ENCODE data around the gene MAST4. TPM values are rescaled to one million over a fixed set of nuclear protein-coding genes. Genes with fewer than 3 reads are reported as not detected.

Gene MAST4
- total and polyA plus RNA-seq, 2 experiments from 2014 or later = 4.2 to 6.0 TPM

DNA sequence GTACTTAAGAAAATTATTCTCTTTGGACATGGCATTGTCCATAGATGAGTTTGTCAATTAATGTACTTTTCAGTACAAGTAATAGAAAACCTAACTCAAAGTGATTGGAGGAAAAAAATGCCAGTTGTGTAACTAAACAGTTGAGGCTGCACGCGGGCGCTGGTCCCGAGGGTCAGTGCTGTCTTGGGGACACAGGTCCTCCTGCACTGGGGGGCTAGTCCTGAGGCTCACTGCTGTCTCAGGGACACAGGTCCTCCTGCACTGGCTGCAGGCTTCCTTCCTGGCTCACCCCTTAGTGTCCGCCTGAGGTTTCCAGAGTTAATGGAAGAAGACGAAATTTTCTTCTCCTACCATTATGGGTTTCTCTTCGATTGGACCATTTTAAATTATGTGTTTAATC, 319.3 kb downstream of the MAST4 start:
- Histone ChIP-seq H3K36me3 (ENCODE audit: low read depth) (no peaks in the 10 kb centered on the region), H3K27me3 (replicated peaks; ENCODE audit: insufficient read depth) (no peaks in the 10 kb centered on the region), H3K27ac (no peak overlapping the region), H3F3A (ENCODE audit: insufficient read depth) (no peaks in the 10 kb centered on the region), H3K9me3 (ENCODE audit: low read depth) (no peaks in the 10 kb centered on the region), H3K4me3 (no peak overlapping the region), H3K4me2 (ENCODE audit: unreplicated experiment) (no peak overlapping the region), H4K20me1 (ENCODE audit: insufficient read depth) (no peaks in the 10 kb centered on the region), H3K9ac (no peak overlapping the region), H3K79me2 (ENCODE audit: insufficient read depth) (no peaks in the 10 kb centered on the region), H3K4me1 (ENCODE audit: insufficient read depth) (no peaks in the 10 kb centered on the region), H2AFZ (no peak overlapping the region), H3K9me2 (ENCODE audit: insufficient read depth) (no peaks in the 10 kb centered on the region)
- in situ Hi-C loops (cut with MboI) = no loop called here
- 91 to 95% methylated on average over 7 of the region's 7 CpGs for WGBS, 2 experiments (ENCODE audit: low coverage in 1 of 2, low lambda C conversion rate in 2 of 2, missing lambda C conversion rate in 2 of 2)
- no peak for DNase-seq
- TF ChIP-seq EZH2phosphoT487 (IDR thresholded peaks at IDR 0.05; ENCODE audit: insufficient read depth, low read depth) = no peak
- TF ChIP-seq EZH2 (IDR thresholded peaks at IDR 0.05; ENCODE audit: insufficient read depth, poor library complexity, severe bottlenecking) = no peak

DNA sequence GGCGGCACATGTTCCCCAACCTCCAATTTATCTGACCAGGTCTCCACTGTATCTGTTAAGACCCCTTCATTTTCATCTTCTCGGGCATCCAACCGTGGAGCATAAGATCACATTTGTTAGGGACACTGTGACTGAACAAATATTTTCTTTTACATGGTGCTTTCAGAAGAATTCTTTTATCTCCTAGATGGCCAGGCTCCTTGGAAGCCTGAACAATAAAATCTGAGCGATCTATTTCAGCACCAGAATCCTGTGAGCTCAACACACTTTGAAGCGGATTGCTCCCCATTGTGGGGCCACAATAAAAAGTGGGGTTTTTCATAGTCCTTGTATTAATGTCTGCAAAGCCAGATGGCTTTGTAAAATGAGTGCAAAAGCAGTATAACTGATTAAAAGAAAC, 326.7 kb downstream of the MAST4 start:
- Histone ChIP-seq H3K4me1 (ENCODE audit: insufficient read depth) (no peaks in the 10 kb centered on the region), H3K9me2 (ENCODE audit: insufficient read depth) (no peaks in the 10 kb centered on the region; the same call in 1 of the 2 replicates), H3K27me3 (replicated peaks; ENCODE audit: insufficient read depth) (no peaks in the 10 kb centered on the region), H3F3A (ENCODE audit: insufficient read depth) (no peaks in the 10 kb centered on the region), H3K79me2 (ENCODE audit: insufficient read depth) (no peaks in the 10 kb centered on the region), H3K9me3 (ENCODE audit: low read depth) (no peaks in the 10 kb centered on the region), H4K20me1 (ENCODE audit: insufficient read depth) (no peaks in the 10 kb centered on the region), H3K4me2 (ENCODE audit: unreplicated experiment) (no peak overlapping the region), H2AFZ (no peak overlapping the region), H3K36me3 (ENCODE audit: low read depth) (no peaks in the 10 kb centered on the region), H3K4me3 (no peak overlapping the region), H3K27ac (no peak overlapping the region), H3K9ac (no peak overlapping the region)
- in situ Hi-C loops (cut with MboI) = no loop called here
- no peak for DNase-seq
- TF ChIP-seq EZH2phosphoT487 (IDR thresholded peaks at IDR 0.05; ENCODE audit: insufficient read depth, low read depth) (no peak), EZH2 (IDR thresholded peaks at IDR 0.05; ENCODE audit: insufficient read depth, poor library complexity, severe bottlenecking) (no peak)
- WGBS, 2 experiments (ENCODE audit: low coverage in 1 of 2, low lambda C conversion rate in 2 of 2, missing lambda C conversion rate in 2 of 2) = 70 to 71% methylated on average over 5 of the region's 5 CpGs

DNA sequence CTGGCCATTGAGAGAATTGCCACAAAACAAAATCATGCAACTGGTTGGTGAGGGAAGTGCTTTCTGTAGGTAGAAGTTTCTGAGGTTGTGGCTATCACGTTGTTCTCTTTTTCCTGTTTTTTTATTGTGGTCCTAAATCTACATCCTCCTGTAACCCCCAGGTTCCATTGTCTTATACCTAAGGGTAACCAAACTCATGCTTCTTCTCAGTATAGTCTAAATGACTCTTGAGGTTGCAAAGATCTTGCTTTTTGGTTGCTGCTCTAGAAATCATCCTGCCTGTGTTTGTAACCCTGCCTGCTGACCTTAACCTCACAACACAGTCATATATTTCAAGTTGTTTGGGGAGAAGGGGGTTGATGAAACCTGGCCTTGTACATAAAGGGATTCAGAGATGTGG, 327.3 kb downstream of the MAST4 start:
- Histone ChIP-seq H4K20me1 (ENCODE audit: insufficient read depth) (no peaks in the 10 kb centered on the region), H2AFZ (no peak overlapping the region), H3K9ac (no peak overlapping the region), H3K4me2 (ENCODE audit: unreplicated experiment) (no peak overlapping the region), H3K4me3 (no peak overlapping the region), H3K9me3 (ENCODE audit: low read depth) (no peaks in the 10 kb centered on the region), H3K36me3 (ENCODE audit: low read depth) (no peaks in the 10 kb centered on the region), H3K27ac (no peak overlapping the region), H3K27me3 (replicated peaks; ENCODE audit: insufficient read depth) (no peaks in the 10 kb centered on the region), H3F3A (ENCODE audit: insufficient read depth) (no peaks in the 10 kb centered on the region), H3K4me1 (ENCODE audit: insufficient read depth) (no peaks in the 10 kb centered on the region), H3K9me2 (ENCODE audit: insufficient read depth) (no peaks in the 10 kb centered on the region; the same call in 1 of the 2 replicates), H3K79me2 (ENCODE audit: insufficient read depth) (no peaks in the 10 kb centered on the region)
- TF ChIP-seq EZH2 (IDR thresholded peaks at IDR 0.05; ENCODE audit: insufficient read depth, poor library complexity, severe bottlenecking) = no peak
- TF ChIP-seq EZH2phosphoT487 (IDR thresholded peaks at IDR 0.05; ENCODE audit: insufficient read depth, low read depth) = no peak
- WGBS, 2 experiments (ENCODE audit: low coverage in 1 of 2, low lambda C conversion rate in 2 of 2, missing lambda C conversion rate in 2 of 2) = 67 to 87% methylated on average over 1 of the region's 1 CpG
- in situ Hi-C loops (cut with MboI) = no loop called here
- DNase-seq = no peak

DNA sequence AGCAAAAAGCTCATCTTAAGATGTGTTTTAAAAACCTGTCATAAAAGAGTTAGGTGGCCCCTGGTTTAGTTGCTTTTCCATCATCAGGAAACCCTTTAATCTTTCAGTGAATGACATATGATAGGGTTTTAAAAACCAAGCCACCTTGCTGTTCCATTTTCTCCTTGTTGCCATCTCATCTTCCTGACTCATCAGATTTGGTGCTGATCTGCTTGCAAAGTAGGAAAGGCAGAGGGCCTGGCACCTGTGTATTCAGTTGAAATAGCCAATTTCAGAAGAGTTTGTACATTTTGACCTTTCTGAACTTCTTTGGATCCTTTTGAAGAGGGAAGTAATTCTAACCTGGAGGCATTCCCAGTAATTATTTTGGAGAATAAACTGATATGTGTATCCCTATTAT, 327.7 kb downstream of the MAST4 start:
- no peaks in the 10 kb centered on the region for H3K4me1 ChIP-seq (ENCODE audit: insufficient read depth)
- no peaks in the 10 kb centered on the region; the same call in 1 of the 2 replicates for H3K9me2 ChIP-seq (ENCODE audit: insufficient read depth)
- H2AFZ ChIP-seq = no peak overlapping the region
- H3K36me3 ChIP-seq (ENCODE audit: low read depth) = no peaks in the 10 kb centered on the region
- no peaks in the 10 kb centered on the region for H3F3A ChIP-seq (ENCODE audit: insufficient read depth)
- no peaks in the 10 kb centered on the region for H3K79me2 ChIP-seq (ENCODE audit: insufficient read depth)
- no peak overlapping the region for H3K27ac ChIP-seq
- H3K9me3 ChIP-seq (ENCODE audit: low read depth) = no peaks in the 10 kb centered on the region
- H3K4me2 ChIP-seq (ENCODE audit: unreplicated experiment) = no peak overlapping the region
- H3K9ac ChIP-seq = no peak overlapping the region
- no peak for DNase-seq
- H4K20me1 ChIP-seq (ENCODE audit: insufficient read depth) = no peaks in the 10 kb centered on the region
- TF ChIP-seq EZH2 (IDR thresholded peaks at IDR 0.05; ENCODE audit: insufficient read depth, poor library complexity, severe bottlenecking) (no peak), EZH2phosphoT487 (IDR thresholded peaks at IDR 0.05; ENCODE audit: insufficient read depth, low read depth) (no peak)
- in situ Hi-C loops (cut with MboI) = no loop called here
- no peak overlapping the region for H3K4me3 ChIP-seq
- no peaks in the 10 kb centered on the region for H3K27me3 ChIP-seq (replicated peaks; ENCODE audit: insufficient read depth)

GRCh38 chr5:66927140-66927539, 330.9 kb downstream of the MAST4 start:
- no peaks in the 10 kb centered on the region for H3K27me3 ChIP-seq (replicated peaks; ENCODE audit: insufficient read depth)
- no peak overlapping the region for H3K4me2 ChIP-seq (ENCODE audit: unreplicated experiment)
- H3K27ac ChIP-seq = no peak overlapping the region
- H4K20me1 ChIP-seq (ENCODE audit: insufficient read depth) = no peaks in the 10 kb centered on the region
- H3K4me3 ChIP-seq = no peak overlapping the region
- H2AFZ ChIP-seq = no peak overlapping the region
- H3K9me2 ChIP-seq (ENCODE audit: insufficient read depth) = no peaks in the 10 kb centered on the region; the same call in 1 of the 2 replicates
- in situ Hi-C loops (cut with MboI) = no loop called here
- TF ChIP-seq EZH2phosphoT487 (IDR thresholded peaks at IDR 0.05; ENCODE audit: insufficient read depth, low read depth) = no peak
- TF ChIP-seq EZH2 (IDR thresholded peaks at IDR 0.05; ENCODE audit: insufficient read depth, poor library complexity, severe bottlenecking) = no peak
- no peaks in the 10 kb centered on the region for H3K79me2 ChIP-seq (ENCODE audit: insufficient read depth)
- no peaks in the 10 kb centered on the region for H3K4me1 ChIP-seq (ENCODE audit: insufficient read depth)
- no peaks in the 10 kb centered on the region for H3K9me3 ChIP-seq (ENCODE audit: low read depth)
- no peak for DNase-seq
- no peaks in the 10 kb centered on the region for H3F3A ChIP-seq (ENCODE audit: insufficient read depth)
- no peak overlapping the region for H3K9ac ChIP-seq
- H3K36me3 ChIP-seq (ENCODE audit: low read depth) = no peaks in the 10 kb centered on the region
